BLaER1 treated with 17β-estradiol and CSF1 and Interleukin-3, amounts not matched to agents 10 nM and 100 nM (cell line): Measurements from ENCODE around the gene TTLL12.

ENCODE experiments used
- H3K27ac ChIP-seq, 11 experiments: shearing (Covaris generic); formaldehyde crosslinking; 2 replicates each; pipeline ENCODE4 v1.8.1; 2022
- H3K27me3 ChIP-seq, 11 experiments: shearing (Covaris generic); formaldehyde crosslinking; 2 replicates each; pipeline ENCODE4 v1.8.1; 2022
- H3K36me3 ChIP-seq, 11 experiments: shearing (Covaris generic); formaldehyde crosslinking; 2 replicates each; pipeline ENCODE4 v1.8.1; 2022
- H3K4me1 ChIP-seq, 10 experiments: shearing (Covaris generic); formaldehyde crosslinking; 2 replicates each; pipeline ENCODE4 v1.8.1; 2022
- H3K4me2 ChIP-seq, 11 experiments: shearing (Covaris generic); formaldehyde crosslinking; 2 replicates each; pipeline ENCODE4 v1.8.1; 2022
- H3K4me3 ChIP-seq, 10 experiments: shearing (Covaris generic); formaldehyde crosslinking; 2 replicates each; pipeline ENCODE4 v1.8.1; 2022
- H3K9ac ChIP-seq, 11 experiments: shearing (Covaris generic); formaldehyde crosslinking; 2 replicates each; pipeline ENCODE4 v1.8.1; 2022
- H3K9me3 ChIP-seq, 11 experiments: shearing (Covaris generic); formaldehyde crosslinking; replicated peaks in 1 of 11; 2 replicates each; pipeline ENCODE4 v1.8.1; 2022
- H4K20me1 ChIP-seq, 11 experiments: shearing (Covaris generic); formaldehyde crosslinking; 2 replicates each; pipeline ENCODE4 v1.8.1; 2022
- Cebpa-rat ChIP-seq, 11 experiments: shearing (Covaris generic); IDR thresholded peaks; 2 replicates each; pipeline ENCODE4 v1.8.1; 2022

The TTLL12 gene

GRCh38 chr22:43169310-43170130 is 17.4 kb downstream of the TTLL12 start:
- H3K9me3 ChIP-seq = no peaks in the 10 kb centered on the region
- H3K4me2 ChIP-seq = peak overlapping the region in 5 of 11 experiments; percentile 8 to 38 (median 15); a peak in 4 of 22 replicates
- H3K27ac ChIP-seq = 0 out of 22 replicates have a peak overlapping the region, but pooled peaks of 1 of the 11 experiments have one; percentile 15
- no peak overlapping the region for H3K4me3 ChIP-seq
- TF ChIP-seq Cebpa-rat (IDR thresholded peaks at IDR 0.05) = no peak
- no peaks in the 10 kb centered on the region for H3K27me3 ChIP-seq
- peaks cover 20 to 57% (median 44%) of the 10 kb centered on the region in 10 experiments for H3K4me1 ChIP-seq
- peak overlapping the region in 4 of 11 experiments; percentile 24 to 57 (median 45); a peak in 3 of 22 replicates for H3K9ac ChIP-seq
- peaks cover 55 to 86% (median 84%) of the 10 kb centered on the region in 11 experiments for H3K36me3 ChIP-seq
- peaks cover 1 to 96% (median 38%) of the 10 kb centered on the region in 11 experiments; a peak in 18 of 22 replicates for H4K20me1 ChIP-seq

DNA sequence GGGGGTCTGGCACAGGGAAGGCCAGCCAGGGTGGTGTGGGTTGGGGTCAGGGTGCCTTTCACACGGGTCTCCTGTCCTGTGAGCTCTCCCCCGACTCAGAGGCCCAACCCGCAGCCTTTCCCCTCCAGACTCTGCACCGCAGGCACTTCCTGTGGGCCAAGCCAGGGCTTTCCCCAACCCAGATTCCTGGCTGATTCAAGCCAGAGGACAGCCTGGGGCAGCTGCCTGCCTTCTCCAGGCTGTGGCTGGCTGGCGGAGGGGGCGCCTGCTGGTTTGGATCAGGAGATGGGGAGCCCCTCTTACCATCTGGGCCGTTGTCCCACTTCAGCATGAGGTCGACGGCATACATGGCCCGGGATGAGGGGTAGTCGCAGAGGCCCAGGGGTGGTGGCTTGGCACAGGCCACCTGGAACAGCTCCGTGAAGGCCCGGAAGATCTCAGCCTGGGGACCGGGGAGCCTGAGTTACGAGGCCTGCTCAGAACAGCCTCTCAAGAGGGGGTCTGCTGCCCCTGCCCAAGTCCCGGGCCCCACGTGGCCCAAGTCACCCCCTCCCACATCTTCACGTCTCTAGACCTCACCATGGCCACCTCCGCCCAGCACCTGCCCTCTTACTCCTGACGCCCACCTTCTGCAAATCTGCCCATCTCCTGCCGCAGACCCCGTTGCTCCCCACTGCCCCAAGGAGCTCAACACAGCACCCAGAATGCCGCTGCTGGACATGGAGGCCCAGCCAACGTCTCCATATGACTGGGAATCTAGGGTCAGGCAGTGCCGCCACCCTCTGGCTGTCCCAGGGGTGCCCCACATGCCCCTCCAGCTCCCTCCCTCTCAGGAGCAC is 18.2 kb downstream of the TTLL12 start:
- no peak for TF ChIP-seq Cebpa-rat (IDR thresholded peaks at IDR 0.05)
- Histone ChIP-seq H4K20me1 (peaks cover 5 to 96% (median 47%) of the 10 kb centered on the region in 11 experiments; a peak in 21 of 22 replicates), H3K4me1 (peaks cover 28 to 65% (median 53%) of the 10 kb centered on the region in 10 experiments), H3K9me3 (no peaks in the 10 kb centered on the region), H3K4me3 (no peak overlapping the region), H3K27me3 (no peaks in the 10 kb centered on the region), H3K36me3 (peaks cover 47 to 78% (median 75%) of the 10 kb centered on the region in 11 experiments), H3K4me2 (peak overlapping the region in 9 of 11 experiments; percentile 8 to 38 (median 26); a peak in 11 of 22 replicates), H3K27ac (peak overlapping the region in 3 of 11 experiments; percentile 4 to 34 (median 15); a peak in 1 of 22 replicates), H3K9ac (peak overlapping the region in 5 of 11 experiments; percentile 30 to 57 (median 36); a peak in 8 of 22 replicates)

DNA sequence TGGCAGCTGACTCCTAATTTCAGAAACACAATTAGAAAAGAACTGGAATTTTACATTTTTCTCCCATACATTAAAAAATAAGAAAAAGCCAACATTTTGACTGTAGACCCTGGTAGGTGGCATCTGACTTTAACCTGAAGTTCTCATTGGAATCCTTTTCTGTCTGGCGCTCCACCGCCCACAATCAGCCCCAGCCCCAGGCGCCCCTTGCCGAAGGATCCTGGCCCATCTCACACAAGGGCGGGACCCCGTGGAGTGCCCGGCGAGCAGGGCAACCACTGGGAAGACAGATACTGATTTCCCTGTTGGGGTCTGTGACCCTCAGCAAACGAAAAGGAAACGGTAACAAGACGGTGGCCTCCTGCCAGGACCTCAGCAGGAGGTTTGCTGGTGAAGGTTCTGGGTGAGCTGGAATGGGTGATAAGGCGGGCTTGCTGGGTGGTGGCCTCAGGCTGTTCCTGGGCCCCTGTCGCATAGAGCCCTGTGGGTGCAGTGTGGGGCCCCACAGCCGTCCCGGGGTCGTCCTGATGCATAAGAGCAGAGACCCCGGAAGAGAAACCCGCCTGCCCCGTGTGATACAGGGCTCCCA is 19.8 kb downstream of the TTLL12 start:
- Histone ChIP-seq H3K27me3 (no peaks in the 10 kb centered on the region), H3K4me1 (peaks cover 43 to 77% (median 66%) of the 10 kb centered on the region in 10 experiments), H3K4me2 (no peak overlapping the region), H3K9ac (no peak overlapping the region), H3K36me3 (peaks cover 48 to 78% (median 69%) of the 10 kb centered on the region in 11 experiments), H4K20me1 (peaks cover 21 to 99% (median 62%) of the 10 kb centered on the region in 11 experiments), H3K9me3 (no peaks in the 10 kb centered on the region), H3K4me3 (no peak overlapping the region), H3K27ac (no peak overlapping the region)
- no peak for TF ChIP-seq Cebpa-rat (IDR thresholded peaks at IDR 0.05)

DNA sequence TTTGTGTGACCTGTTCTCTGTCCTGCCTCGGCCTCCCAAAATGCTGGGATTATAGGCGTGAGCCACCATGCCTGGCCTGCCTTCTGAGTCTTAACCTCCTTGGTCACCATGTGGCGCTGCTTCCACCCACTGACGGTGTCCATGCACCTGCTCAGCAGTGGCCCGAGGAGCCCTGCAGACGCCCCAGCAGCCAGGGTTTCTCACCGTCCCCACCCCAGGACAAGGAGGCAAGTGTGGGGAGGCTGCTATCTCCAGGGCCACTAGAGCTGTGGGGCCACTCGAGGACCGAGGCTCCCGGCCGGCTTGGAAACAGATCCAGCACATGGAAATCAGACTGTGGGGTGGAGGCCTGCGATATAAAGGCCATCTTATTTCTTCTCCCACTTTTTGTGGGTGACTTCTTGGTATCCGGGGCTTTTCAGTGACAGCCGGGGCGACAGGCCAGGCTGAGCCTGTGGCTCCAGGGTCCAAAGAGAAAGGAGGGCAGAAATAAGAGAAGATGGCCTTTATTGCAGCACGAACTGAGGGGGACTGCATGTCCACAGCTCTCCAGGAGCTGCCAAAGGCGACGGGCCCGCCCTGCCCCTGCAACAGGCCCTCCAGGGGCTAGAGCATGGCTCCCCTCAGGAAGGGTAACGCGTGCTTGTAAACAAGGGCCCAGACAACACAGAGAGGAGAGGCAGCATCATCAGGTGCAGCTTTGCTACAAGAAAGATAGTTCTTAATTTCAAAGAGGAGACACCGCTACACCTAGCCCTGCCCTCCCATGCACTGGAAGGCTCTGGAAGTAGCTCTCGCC is 20.6 kb downstream of the TTLL12 start:
- Histone ChIP-seq H3K36me3 (peaks cover 51 to 78% (median 67%) of the 10 kb centered on the region in 11 experiments), H3K27ac (no peak overlapping the region), H3K4me3 (no peak overlapping the region), H3K4me1 (peaks cover 43 to 70% (median 60%) of the 10 kb centered on the region in 10 experiments), H4K20me1 (peaks cover 21 to 99% (median 67%) of the 10 kb centered on the region in 11 experiments), H3K4me2 (0 out of 22 replicates have a peak overlapping the region, but pooled peaks of 1 of the 11 experiments have one; percentile 65), H3K9me3 (no peaks in the 10 kb centered on the region), H3K9ac (no peak overlapping the region), H3K27me3 (no peaks in the 10 kb centered on the region)
- no peak for TF ChIP-seq Cebpa-rat (IDR thresholded peaks at IDR 0.05)

- Histone ChIP-seq H3K4me2 (peak overlapping the region; percentile 58 to 77 (median 66)), H3K4me1 (peaks cover 43 to 75% (median 62%) of the 10 kb centered on the region in 10 experiments), H3K4me3 (no peak overlapping the region), H3K36me3 (peaks cover 53 to 78% (median 67%) of the 10 kb centered on the region in 11 experiments), H3K9ac (peak overlapping the region in 2 of 11 experiments; percentile 1 to 52; a peak in 5 of 22 replicates), H4K20me1 (peaks cover 37 to 99% (median 81%) of the 10 kb centered on the region in 11 experiments), H3K27me3 (no peaks in the 10 kb centered on the region), H3K9me3 (no peaks in the 10 kb centered on the region), H3K27ac (no peak overlapping the region; a peak in 1 of 22 replicates)
- TF ChIP-seq Cebpa-rat (IDR thresholded peaks at IDR 0.05) = no peak
These were observed 22.3 kb downstream of the TTLL12 start for GRCh38 chr22:43164636-43165035.

- Histone ChIP-seq H3K9me3 (no peaks in the 10 kb centered on the region), H4K20me1 (peaks cover 50 to 99% (median 81%) of the 10 kb centered on the region in 11 experiments), H3K4me1 (peaks cover 45 to 75% (median 63%) of the 10 kb centered on the region in 10 experiments), H3K4me3 (no peak overlapping the region; a peak in 1 of 20 replicates), H3K36me3 (peaks cover 56 to 78% (median 70%) of the 10 kb centered on the region in 11 experiments), H3K4me2 (peak overlapping the region; percentile 58 to 77 (median 66)), H3K27ac (peak overlapping the region in 5 of 11 experiments; percentile 3 to 44 (median 31); a peak in 7 of 22 replicates), H3K27me3 (no peaks in the 10 kb centered on the region), H3K9ac (peak overlapping the region in 9 of 11 experiments; percentile 6 to 37 (median 32); a peak in 8 of 22 replicates)
- TF ChIP-seq Cebpa-rat (IDR thresholded peaks at IDR 0.05) = no peak
These were observed 23.6 kb downstream of the TTLL12 start for GRCh38 chr22:43163241-43163795.

DNA sequence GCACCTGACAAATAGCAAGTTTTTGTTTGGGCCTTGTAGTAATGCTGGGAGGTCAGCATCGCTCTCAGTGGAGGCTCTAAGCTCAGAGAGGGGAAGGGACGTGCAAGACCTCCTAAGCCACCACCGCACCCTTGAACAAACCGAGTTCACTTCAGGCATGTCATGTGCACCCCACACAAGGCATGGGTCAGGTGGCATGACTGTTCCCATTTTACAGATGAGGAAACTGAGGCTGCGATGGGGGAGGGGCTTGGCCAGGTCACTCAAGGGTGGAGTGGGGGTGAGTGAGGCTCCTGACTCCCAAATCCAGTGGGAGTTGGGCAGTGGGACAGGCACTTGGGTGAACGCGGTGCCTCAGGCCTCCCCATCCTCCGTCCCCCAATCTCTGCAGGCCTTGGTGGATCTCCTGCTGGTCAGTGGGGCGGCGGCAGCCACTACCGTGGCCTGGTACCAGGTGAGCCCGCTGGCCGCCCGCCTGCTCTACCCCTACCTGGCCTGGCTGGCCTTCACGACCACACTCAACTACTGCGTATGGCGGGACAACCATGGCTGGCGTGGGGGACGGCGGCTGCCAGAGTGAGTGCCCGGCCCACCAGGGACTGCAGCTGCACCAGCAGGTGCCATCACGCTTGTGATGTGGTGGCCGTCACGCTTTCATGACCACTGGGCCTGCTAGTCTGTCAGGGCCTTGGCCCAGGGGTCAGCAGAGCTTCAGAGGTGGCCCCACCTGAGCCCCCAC is 24.4 kb downstream of the TTLL12 start:
- Histone ChIP-seq H3K4me3 (no peak overlapping the region), H3K9me3 (no peaks in the 10 kb centered on the region), H3K36me3 (peaks cover 48 to 77% (median 63%) of the 10 kb centered on the region in 11 experiments), H4K20me1 (peaks cover 58 to 99% (median 81%) of the 10 kb centered on the region in 11 experiments), H3K27me3 (no peaks in the 10 kb centered on the region), H3K9ac (peak overlapping the region in 2 of 11 experiments; percentile 32; a peak in 1 of 22 replicates), H3K4me2 (peak overlapping the region; percentile 58 to 77 (median 66)), H3K4me1 (peaks cover 50 to 79% (median 67%) of the 10 kb centered on the region in 10 experiments), H3K27ac (no peak overlapping the region; a peak in 1 of 22 replicates)
- TF ChIP-seq Cebpa-rat (IDR thresholded peaks at IDR 0.05) = no peak
